Astrocyte of the spinal cord (primary cell): Measurements from ENCODE around the gene NODAL.

ENCODE experiments used
- DNase-seq: peaks from one replicate; pipeline ENCODE4 v3.0.0; 2011; ENCODE audit warnings: low read depth, low spot score
- H3K4me3 ChIP-seq: 2 replicates; pipeline ENCODE4 v1.5.1; 2011; ENCODE audit warnings: low read depth, mild to moderate bottlenecking, low read length, moderate library complexity
- CTCF ChIP-seq: IDR thresholded peaks from 2 replicates; pipeline ENCODE4 v1.5.1; 2012; ENCODE audit warnings: low read depth, mild to moderate bottlenecking, low read length, inconsistent platforms
- in situ Hi-C: cut with HindIII; loops from 2 replicates; pipeline ENCODE4 v1.10.0; 2017; ENCODE audit warnings: low sequenced_read_pairs

NODAL gene

GRCh38 chr10:70458329-70459060 lies 17.0 kb upstream of the NODAL start:
- DNase-seq, result peak; percentile 78
- in situ Hi-C loops, result no loop called here
- peak overlapping the region; percentile 13 for H3K4me3 ChIP-seq
- TF ChIP-seq CTCF, result no peak

DNA sequence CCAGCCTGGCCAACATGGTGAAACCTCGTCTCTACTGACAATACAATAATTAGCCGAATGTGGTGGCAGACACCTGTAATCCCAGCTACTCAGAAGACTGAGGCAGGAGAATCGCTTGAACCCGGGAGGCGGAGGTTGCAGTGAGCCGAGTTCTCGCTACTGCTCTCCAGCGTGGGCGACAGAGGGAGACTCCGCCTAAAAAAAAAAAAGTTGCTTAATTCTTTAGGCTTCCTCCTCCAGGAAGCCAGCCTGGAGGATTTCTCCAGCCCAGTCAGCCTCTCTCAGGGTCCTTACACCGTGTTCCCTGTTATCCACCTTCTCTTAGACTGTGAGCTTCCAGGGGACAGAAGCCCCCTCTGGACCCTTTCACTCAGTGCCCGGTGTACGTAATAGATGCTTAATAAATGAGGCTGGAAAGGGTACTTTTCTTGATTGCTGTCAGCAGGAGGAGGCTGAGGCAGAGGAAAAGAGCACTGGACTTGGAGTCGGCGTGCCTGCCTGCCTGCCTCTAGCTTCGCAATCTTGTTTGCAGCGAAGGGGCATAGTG lies 16.4 kb upstream of the NODAL start:
- in situ Hi-C loops, result no loop called here
- DNase-seq, result no peak
- H3K4me3 ChIP-seq, result no peak overlapping the region
- TF ChIP-seq CTCF, result no peak

GRCh38 chr10:70456164-70456563 lies 14.7 kb upstream of the NODAL start:
- in situ Hi-C loops, result no loop called here
- H3K4me3 ChIP-seq, result no peak overlapping the region
- DNase-seq, result no peak
- TF ChIP-seq CTCF, result no peak

GRCh38 chr10:70455213-70455630 lies 13.7 kb upstream of the NODAL start:
- TF ChIP-seq CTCF, result no peak
- no peak for DNase-seq
- in situ Hi-C loops, result no loop called here
- H3K4me3 ChIP-seq, result no peak overlapping the region

- in situ Hi-C loops, result no loop called here
- no peak for TF ChIP-seq CTCF
- no peak overlapping the region for H3K4me3 ChIP-seq
- no peak for DNase-seq
These were observed 6.8 kb upstream of the NODAL start for GRCh38 chr10:70448236-70448635.

DNA sequence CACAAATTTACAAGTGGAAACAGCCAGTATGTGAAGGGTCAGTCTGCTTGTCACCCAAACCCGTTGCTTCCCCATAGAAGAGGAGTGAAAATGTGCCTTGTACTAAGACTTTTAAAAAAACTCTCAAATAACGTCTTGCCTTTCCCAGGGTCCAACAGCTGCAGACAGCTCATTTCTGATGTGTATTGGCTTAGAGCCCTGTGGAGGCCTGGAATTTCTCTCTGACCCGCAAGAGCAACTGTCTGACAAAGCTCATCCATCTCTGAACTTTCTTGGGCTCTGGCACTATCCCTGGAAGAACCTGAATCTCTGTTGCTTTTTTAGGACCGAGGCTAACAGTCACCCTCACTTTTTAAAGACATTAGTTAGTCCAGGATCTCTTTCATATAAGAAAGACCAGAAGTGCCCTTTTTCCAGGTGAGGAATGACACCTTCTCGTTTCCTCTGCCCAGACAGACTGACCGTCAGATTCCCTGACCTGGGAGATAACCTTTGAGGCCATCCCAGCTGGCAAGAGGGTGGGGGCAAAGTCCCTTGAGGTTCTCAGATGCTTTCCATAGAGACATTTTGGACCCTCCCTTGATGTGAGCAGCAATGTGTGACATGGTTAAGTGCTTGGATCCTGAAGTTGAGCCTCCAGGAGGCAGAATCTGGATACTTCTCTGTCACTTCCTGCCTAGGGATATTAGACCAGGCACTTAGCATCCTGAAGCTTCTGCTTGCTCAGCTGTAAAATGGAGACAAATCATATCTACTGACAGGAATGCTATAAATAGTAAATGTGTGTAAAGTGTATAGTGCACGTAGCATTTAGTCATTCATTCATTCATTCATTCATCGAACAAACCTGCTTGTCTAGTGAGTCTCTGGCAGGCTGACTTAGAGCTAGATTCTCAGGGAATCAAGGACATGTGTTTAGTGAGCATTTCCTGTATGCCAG lies 4.5 kb upstream of the NODAL start:
- TF ChIP-seq CTCF, result no peak
- in situ Hi-C loops, result no loop called here
- DNase-seq, result peak; percentile 49
- no peak overlapping the region for H3K4me3 ChIP-seq
